ENCODE measurements around the gene GSTM2.

The GSTM2 gene

DNA sequence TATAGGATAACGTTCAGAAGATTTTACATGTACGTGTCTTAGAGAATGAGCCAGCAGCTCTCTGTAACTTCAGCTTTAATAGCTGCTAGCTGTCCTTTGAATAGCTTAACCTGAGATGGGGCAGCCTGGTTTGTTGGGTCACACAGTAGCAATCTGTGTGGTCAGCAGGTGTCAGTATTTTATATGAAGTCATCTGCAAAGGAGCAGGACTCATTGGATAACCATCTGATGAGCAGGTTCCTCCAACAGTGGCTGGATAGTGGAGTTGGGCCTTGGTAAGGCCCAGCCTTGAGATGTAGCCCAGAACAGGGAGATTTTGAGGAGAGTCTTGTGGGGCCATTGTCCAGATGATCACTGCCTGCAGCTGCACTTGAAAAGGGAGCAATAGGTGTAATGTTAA, 50.6 kb downstream of the GSTM2 start:
- DNase-seq, result no peak

DNA sequence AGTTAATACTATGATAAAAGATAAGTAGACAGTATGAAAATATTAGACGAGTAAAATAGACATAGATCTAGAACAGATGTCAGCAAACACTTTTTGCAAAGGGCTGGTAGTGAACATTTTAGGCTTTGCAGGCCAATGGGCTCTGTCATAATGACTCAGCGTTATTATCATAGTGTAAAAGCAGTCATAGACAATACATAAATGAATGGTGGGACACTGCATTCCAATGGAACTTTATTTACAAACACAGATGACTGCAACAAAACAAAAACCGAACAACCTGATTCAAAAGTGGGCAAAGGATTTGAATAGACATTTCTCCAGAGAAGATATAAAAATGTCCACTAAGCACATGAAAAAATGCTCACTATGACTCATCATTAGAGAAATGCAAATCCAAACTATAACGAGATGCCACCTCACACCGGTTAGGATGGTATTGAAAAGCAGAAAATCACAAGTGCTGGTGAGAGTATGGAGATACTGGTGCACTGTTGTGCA, 51.5 kb downstream of the GSTM2 start:
- no peak for DNase-seq

DNA sequence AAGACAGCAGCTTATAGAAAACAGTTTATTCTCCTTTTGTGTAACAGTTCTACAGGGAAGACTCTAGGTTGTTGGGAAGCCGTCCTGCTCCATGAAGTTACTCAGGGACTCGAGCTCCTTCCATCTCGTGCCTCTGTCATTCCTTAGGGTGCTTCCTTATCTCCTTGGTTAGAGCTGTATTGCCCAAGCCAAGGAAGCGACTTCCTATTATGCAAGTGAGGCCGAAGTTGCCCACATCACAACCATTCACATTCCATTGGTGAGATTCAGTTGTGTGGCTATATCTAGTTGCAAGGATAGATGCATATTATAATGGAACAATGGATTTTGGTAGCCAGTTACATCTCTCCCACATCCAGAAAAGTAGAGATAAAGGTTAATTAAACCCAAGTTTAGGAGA, 53.2 kb downstream of the GSTM2 start:
- DNase-seq, result no peak

DNA sequence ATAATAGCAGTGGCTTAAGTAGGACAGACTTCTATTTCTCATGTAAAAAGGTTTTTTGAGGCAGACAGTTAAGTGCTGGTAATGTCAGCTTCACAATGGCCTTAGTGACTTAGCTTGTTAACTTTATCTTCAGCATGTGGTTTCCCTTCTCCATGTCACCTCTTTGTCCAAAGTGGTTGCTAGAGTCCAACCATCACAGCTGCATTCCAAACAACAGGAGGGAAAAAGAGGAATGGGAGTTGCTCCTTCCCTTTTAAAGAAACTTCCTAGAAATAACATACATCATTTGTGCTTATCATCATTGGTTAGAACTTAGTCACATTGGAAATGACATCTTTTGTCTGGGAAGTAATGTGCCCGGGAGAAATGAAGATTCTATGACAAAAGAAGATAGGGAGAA, 54.1 kb downstream of the GSTM2 start:
- no peak for DNase-seq

DNA sequence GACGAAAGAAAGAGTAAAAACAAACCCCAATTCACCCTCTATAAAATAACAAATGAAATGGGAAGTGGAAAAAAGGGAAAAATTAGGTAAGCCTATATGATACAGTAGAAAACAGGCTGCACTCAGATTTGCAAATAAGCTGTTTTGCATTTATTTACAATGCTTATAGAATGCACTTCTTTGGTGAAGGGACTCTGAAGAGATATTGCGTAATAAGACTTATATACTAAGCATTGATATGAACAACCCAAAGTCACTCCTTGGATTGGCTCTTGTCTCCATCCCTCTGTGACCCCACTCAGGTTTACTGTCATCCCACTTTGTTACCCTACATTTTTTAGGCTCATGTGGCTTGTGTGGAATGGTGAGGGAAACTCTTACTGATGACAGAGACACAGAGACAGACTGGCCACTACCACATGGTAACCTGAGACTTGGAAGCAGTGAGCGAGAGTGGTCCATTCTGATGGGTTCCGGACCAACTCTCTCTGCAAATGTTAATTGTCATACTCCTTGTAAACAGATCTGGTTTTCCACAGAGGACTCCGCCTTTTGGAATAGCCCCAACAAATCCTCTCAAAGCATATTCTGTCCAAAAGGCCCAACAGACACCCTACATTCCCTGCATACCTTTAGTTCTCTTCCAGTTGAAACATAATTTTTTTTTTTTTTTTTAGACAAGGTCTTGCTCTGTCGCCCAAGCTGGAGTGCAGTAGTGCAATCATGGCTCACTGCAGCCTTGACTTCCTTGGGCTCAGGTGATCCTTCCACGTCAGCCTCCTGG, 55.2 kb downstream of the GSTM2 start:
- no peak for DNase-seq

Data from RPMI8226 (cell line).